ENCODE results near the gene MPPED2.
A peak's percentile ranks its signal among the peaks of the same experiment; 100 is the strongest.
"Not testable (repeated sequence)": the region's sequence is repeated elsewhere in the genome, so short reads cannot be mapped to it uniquely, and the experiment has no call there.

MPPED2 gene

GRCh38 chr11:30568931-30569330 is 17.2 kb downstream of the MPPED2 start:
- H3K36me3 ChIP-seq (ENCODE audit: control insufficient read depth, low read depth, low read length), result no peaks in the 10 kb centered on the region

GRCh38 chr11:30567644-30568043 is 18.5 kb downstream of the MPPED2 start:
- H3K9me3 ChIP-seq (ENCODE audit: control insufficient read depth, low read depth, low read length), result peaks cover 7% of the 10 kb centered on the region
- H3K36me3 ChIP-seq (ENCODE audit: control insufficient read depth, low read depth, low read length), result no peaks in the 10 kb centered on the region
- no peak overlapping the region for H3K27ac ChIP-seq (ENCODE audit: low read length)
- H3K27me3 ChIP-seq (ENCODE audit: control insufficient read depth, insufficient read depth, low read length), result no peaks in the 10 kb centered on the region
- no peak overlapping the region for H3K4me3 ChIP-seq (ENCODE audit: low read length)
- H3K4me1 ChIP-seq (ENCODE audit: control insufficient read depth, low read depth, low read length), result peaks cover 28% of the 10 kb centered on the region
- no peak overlapping the region for H3K9ac ChIP-seq (ENCODE audit: low read length)

More at GRCh38 chr11:30568931-30569330, 17.2 kb downstream of the MPPED2 start:
- Histone ChIP-seq H3K4me1 (ENCODE audit: control insufficient read depth, low read depth, low read length) (peaks cover 28% of the 10 kb centered on the region), H3K27me3 (ENCODE audit: control insufficient read depth, insufficient read depth, low read length) (no peaks in the 10 kb centered on the region), H3K27ac (ENCODE audit: low read length) (no peak overlapping the region), H3K9me3 (ENCODE audit: control insufficient read depth, low read depth, low read length) (no peaks in the 10 kb centered on the region), H3K9ac (ENCODE audit: low read length) (no peak overlapping the region), H3K4me3 (ENCODE audit: low read length) (no peak overlapping the region)

DNA sequence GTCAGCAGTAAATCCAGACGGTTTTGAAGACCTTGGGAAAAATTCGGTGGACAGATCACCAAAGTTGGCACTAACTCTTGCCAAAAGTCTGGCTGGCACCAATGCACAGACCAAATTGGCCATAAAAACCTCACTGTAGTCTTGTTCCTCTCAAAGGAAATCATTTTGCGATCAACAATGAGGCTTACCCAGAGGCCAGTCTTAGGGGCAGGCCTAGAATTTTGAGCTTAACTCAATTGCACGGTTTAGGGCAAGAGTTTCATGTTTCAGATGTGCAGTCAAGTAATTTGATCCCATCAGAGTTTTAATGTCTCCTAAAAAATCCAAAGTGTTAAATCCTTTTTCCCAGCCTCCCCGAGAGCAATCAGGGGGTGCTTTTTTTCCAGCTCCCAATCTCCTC is 19.0 kb downstream of the MPPED2 start:
- no peak overlapping the region for H3K27ac ChIP-seq (ENCODE audit: low read length)
- H3K27me3 ChIP-seq (ENCODE audit: control insufficient read depth, insufficient read depth, low read length), result no peaks in the 10 kb centered on the region
- peaks cover 30% of the 10 kb centered on the region for H3K4me1 ChIP-seq (ENCODE audit: control insufficient read depth, low read depth, low read length)
- H3K9ac ChIP-seq (ENCODE audit: low read length), result no peak overlapping the region
- H3K4me3 ChIP-seq (ENCODE audit: low read length), result no peak overlapping the region
- peaks cover 7% of the 10 kb centered on the region for H3K9me3 ChIP-seq (ENCODE audit: control insufficient read depth, low read depth, low read length)
- no peaks in the 10 kb centered on the region for H3K36me3 ChIP-seq (ENCODE audit: control insufficient read depth, low read depth, low read length)

GRCh38 chr11:30566482-30566881 is 19.7 kb downstream of the MPPED2 start:
- Histone ChIP-seq H3K9me3 (ENCODE audit: control insufficient read depth, low read depth, low read length) (peaks cover 7% of the 10 kb centered on the region), H3K27me3 (ENCODE audit: control insufficient read depth, insufficient read depth, low read length) (no peaks in the 10 kb centered on the region), H3K4me1 (ENCODE audit: control insufficient read depth, low read depth, low read length) (peaks cover 36% of the 10 kb centered on the region), H3K36me3 (ENCODE audit: control insufficient read depth, low read depth, low read length) (no peaks in the 10 kb centered on the region), H3K9ac (ENCODE audit: low read length) (no peak overlapping the region), H3K4me3 (ENCODE audit: low read length) (no peak overlapping the region), H3K27ac (ENCODE audit: low read length) (no peak overlapping the region)

DNA sequence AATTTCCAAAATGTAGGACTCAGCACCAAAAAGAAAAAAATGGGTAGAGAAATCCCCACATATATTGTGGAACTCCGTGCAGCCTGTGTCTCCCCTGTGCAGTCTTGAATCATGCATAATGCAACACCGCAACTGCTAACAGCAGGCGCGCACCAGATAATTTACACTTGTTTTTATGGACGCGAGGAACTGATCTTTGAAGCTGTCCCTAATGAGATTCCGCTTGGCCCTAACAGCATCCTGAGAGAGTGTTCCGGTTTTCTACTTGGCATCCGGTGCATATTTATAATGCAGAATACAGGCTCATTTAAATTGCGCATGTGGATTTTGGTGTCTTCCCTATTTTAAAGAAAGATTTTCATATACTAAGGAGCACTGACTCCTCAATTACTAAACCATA is 21.1 kb downstream of the MPPED2 start:
- Histone ChIP-seq H3K4me3 (ENCODE audit: low read length) (no peak overlapping the region), H3K4me1 (ENCODE audit: control insufficient read depth, low read depth, low read length) (peaks cover 51% of the 10 kb centered on the region)

GRCh38 chr11:30561691-30562415 is 24.3 kb downstream of the MPPED2 start:
- no peak overlapping the region for H3K4me3 ChIP-seq (ENCODE audit: low read length)
- no peak overlapping the region for H3K9ac ChIP-seq (ENCODE audit: low read length)
- H3K4me1 ChIP-seq (ENCODE audit: control insufficient read depth, low read depth, low read length), result peaks cover 54% of the 10 kb centered on the region
- no peaks in the 10 kb centered on the region for H3K36me3 ChIP-seq (ENCODE audit: control insufficient read depth, low read depth, low read length)
- H3K27me3 ChIP-seq (ENCODE audit: control insufficient read depth, insufficient read depth, low read length), result no peaks in the 10 kb centered on the region
- peaks cover 7% of the 10 kb centered on the region for H3K9me3 ChIP-seq (ENCODE audit: control insufficient read depth, low read depth, low read length)
- no peak overlapping the region for H3K27ac ChIP-seq (ENCODE audit: low read length)

More for the DNA sequence above, 21.1 kb downstream of the MPPED2 start:
- Histone ChIP-seq H3K27me3 (ENCODE audit: control insufficient read depth, insufficient read depth, low read length) (no peaks in the 10 kb centered on the region), H3K9me3 (ENCODE audit: control insufficient read depth, low read depth, low read length) (peaks cover 7% of the 10 kb centered on the region), H3K36me3 (ENCODE audit: control insufficient read depth, low read depth, low read length) (no peaks in the 10 kb centered on the region), H3K27ac (ENCODE audit: low read length) (no peak overlapping the region), H3K9ac (ENCODE audit: low read length) (no peak overlapping the region)

GRCh38 chr11:30560206-30561106 is 25.7 kb downstream of the MPPED2 start:
- H3K27me3 ChIP-seq (ENCODE audit: control insufficient read depth, insufficient read depth, low read length), result no peaks in the 10 kb centered on the region
- H3K4me3 ChIP-seq (ENCODE audit: low read length), result peak overlapping the region; percentile 40
- H3K36me3 ChIP-seq (ENCODE audit: control insufficient read depth, low read depth, low read length), result no peaks in the 10 kb centered on the region
- peaks cover 51% of the 10 kb centered on the region for H3K4me1 ChIP-seq (ENCODE audit: control insufficient read depth, low read depth, low read length)
- H3K9ac ChIP-seq (ENCODE audit: low read length), result peak overlapping the region; percentile 21
- peaks cover 7% of the 10 kb centered on the region for H3K9me3 ChIP-seq (ENCODE audit: control insufficient read depth, low read depth, low read length)
- H3K27ac ChIP-seq (ENCODE audit: low read length), result peak overlapping the region; percentile 64

DNA sequence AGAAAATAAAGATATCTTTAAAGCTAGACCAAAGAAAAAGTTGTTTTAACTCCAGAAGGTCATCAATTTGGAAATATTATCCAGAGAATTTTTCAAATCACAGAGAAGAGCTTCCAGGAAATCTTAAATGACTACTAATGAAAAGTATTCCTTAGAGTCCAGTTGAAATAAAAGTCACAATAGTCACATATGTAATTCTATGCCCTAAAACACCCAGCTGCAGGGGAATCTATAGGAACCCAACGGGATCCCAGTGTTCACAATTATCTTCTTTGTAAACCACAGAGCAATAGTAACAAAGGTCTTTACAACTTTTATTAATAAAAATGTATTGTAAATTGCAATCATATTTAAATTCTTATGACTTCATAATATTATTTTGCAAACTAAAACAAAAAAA is 27.1 kb downstream of the MPPED2 start:
- H3K4me1 ChIP-seq (ENCODE audit: control insufficient read depth, low read depth, low read length), result peaks cover 43% of the 10 kb centered on the region
- no peak overlapping the region for H3K9ac ChIP-seq (ENCODE audit: low read length)
- H3K36me3 ChIP-seq (ENCODE audit: control insufficient read depth, low read depth, low read length), result no peaks in the 10 kb centered on the region
- H3K27me3 ChIP-seq (ENCODE audit: control insufficient read depth, insufficient read depth, low read length), result no peaks in the 10 kb centered on the region
- peaks cover 7% of the 10 kb centered on the region for H3K9me3 ChIP-seq (ENCODE audit: control insufficient read depth, low read depth, low read length)
- H3K27ac ChIP-seq (ENCODE audit: low read length), result peak overlapping the region; percentile 26
- H3K4me3 ChIP-seq (ENCODE audit: low read length), result no peak overlapping the region

DNA sequence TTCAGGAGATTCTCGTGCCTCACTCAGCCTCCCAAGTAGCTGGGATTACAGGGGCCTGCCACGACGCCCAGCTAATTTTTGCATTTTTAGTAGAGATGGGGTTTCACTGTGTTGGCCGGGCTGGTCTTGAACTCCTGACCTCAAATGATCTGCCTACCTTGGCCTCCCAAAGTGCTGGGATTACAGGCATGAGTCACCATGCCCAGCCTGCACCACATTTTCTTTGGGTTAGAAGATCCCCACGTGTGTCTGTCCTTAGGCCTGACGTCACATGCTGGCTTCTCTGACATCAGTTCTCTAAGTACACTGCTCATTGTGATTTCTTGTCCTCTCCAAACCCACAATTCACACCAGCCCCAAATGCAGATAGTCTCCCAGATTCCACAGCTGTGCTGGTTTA is 31.6 kb downstream of the MPPED2 start:
- H3K4me1 ChIP-seq (ENCODE audit: control insufficient read depth, low read depth, low read length), result peaks cover 50% of the 10 kb centered on the region
- H3K27me3 ChIP-seq (ENCODE audit: control insufficient read depth, insufficient read depth, low read length); H3K4me3 ChIP-seq (ENCODE audit: low read length); H3K9me3 ChIP-seq (ENCODE audit: control insufficient read depth, low read depth, low read length); H3K36me3 ChIP-seq (ENCODE audit: control insufficient read depth, low read depth, low read length); H3K9ac ChIP-seq (ENCODE audit: low read length); H3K27ac ChIP-seq (ENCODE audit: low read length): not testable (repeated sequence)

GRCh38 chr11:30553521-30554110 is 32.5 kb downstream of the MPPED2 start:
- Histone ChIP-seq H3K4me1 (ENCODE audit: control insufficient read depth, low read depth, low read length) (peaks cover 50% of the 10 kb centered on the region), H3K27me3 (ENCODE audit: control insufficient read depth, insufficient read depth, low read length) (peaks cover 7% of the 10 kb centered on the region)

DNA sequence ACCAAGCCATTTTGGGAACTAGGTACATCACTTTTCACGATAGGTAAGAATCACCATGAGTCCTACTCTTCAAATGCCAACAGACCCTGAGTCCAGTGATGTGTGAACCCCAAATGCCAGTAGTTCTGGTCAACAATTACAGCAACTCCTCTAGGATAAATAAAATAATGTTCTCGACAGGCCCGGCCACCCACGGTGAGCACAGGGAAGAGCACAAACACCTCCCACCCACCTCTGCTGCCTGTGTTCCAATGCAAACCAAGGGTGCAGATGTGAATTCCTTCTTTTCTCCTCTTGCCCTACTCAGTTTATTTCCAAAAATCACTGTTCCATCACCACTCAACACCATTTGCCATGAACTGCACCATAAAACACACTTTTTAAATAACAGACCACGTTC is 33.3 kb downstream of the MPPED2 start:
- Histone ChIP-seq H3K4me1 (ENCODE audit: control insufficient read depth, low read depth, low read length) (peaks cover 51% of the 10 kb centered on the region), H3K4me3 (ENCODE audit: low read length) (no peak overlapping the region), H3K9me3 (ENCODE audit: control insufficient read depth, low read depth, low read length) (no peaks in the 10 kb centered on the region), H3K27me3 (ENCODE audit: control insufficient read depth, insufficient read depth, low read length) (peaks cover 9% of the 10 kb centered on the region), H3K36me3 (ENCODE audit: control insufficient read depth, low read depth, low read length) (no peaks in the 10 kb centered on the region), H3K9ac (ENCODE audit: low read length) (no peak overlapping the region), H3K27ac (ENCODE audit: low read length) (no peak overlapping the region)

More at GRCh38 chr11:30553521-30554110, 32.5 kb downstream of the MPPED2 start:
- Histone ChIP-seq H3K9me3 (ENCODE audit: control insufficient read depth, low read depth, low read length) (no peaks in the 10 kb centered on the region), H3K27ac (ENCODE audit: low read length) (no peak overlapping the region), H3K36me3 (ENCODE audit: control insufficient read depth, low read depth, low read length) (no peaks in the 10 kb centered on the region), H3K4me3 (ENCODE audit: low read length) (no peak overlapping the region), H3K9ac (ENCODE audit: low read length) (no peak overlapping the region)

All from iPS-18a (cell line).